ENCODE measurements around the gene TEX55.
"Not testable (repeated sequence)": the region's sequence is repeated elsewhere in the genome, so short reads cannot be mapped to it uniquely, and the experiment has no call there.

Gene TEX55

DNA sequence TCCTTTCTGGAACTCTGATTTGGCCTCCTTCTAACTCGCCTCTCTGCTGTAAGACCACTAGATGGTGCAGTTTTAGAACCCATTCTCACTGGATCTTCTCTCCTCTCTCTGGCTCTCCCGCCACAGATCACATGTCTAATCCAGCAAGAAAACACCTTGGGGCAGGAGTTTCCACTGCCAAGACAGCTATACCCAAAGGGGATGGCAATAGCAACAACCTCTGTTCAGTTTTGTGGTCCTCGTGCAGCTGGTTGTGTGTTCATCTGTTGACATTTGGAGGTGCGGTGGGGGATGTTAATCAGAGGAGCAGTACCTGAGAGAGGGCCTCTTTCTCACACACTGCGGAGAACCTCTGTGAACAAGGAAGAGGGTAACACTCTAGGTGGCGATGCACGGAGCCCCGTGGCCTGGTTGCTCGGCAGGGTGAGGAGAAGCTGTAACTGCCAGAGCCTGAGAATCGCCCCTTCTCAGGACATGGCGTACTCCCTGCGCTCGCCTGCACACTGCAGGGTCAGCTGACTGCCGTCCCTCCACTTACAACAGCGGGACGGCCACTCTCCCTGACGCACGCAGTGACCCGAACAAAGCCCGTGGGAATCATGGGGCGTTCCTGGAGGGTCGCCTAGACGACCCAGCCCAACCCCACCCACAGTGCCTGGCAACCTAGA, at the start of gene TEX55:
TSS of gene TEX55 (plus strand) at position 666 of the 668 bp plus-strand sequence. CDS start 25 bp downstream, outside the sequence.
- no peak for DNase-seq (ENCODE audit: low read depth)

- DNase-seq (ENCODE audit: low read depth) = no peak
These were observed 48.0 kb upstream of the TEX55 start for GRCh38 chr3:119098003-119098402.

- no peak for DNase-seq (ENCODE audit: low read depth)
These were observed 47.2 kb upstream of the TEX55 start for GRCh38 chr3:119098619-119099222.

GRCh38 chr3:119099785-119100184, 46.2 kb upstream of the TEX55 start:
- DNase-seq (ENCODE audit: low read depth) = no peak

DNA sequence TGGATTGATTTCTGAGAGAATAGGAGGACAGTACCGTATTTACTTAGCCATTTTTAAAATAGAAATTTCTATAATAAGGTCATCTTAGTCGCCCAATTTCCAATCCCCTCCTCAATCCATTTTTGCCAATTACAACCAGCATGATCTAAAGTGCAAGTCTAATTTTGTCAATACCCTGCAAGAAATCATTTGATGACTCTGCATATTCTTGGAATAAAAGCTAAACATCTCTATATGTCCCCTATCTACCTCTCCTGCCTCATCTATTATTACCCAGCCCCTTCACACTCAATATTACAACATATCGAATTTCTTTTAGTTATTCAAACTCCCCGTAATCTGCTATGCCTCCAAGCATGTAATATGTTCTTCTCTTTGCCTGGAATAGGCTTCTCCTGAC, 41.9 kb upstream of the TEX55 start:
- DNase-seq (ENCODE audit: low read depth) = no peak

GRCh38 chr3:119118330-119118729, 27.6 kb upstream of the TEX55 start:
- not testable (repeated sequence) for DNase-seq (ENCODE audit: low read depth)

DNA sequence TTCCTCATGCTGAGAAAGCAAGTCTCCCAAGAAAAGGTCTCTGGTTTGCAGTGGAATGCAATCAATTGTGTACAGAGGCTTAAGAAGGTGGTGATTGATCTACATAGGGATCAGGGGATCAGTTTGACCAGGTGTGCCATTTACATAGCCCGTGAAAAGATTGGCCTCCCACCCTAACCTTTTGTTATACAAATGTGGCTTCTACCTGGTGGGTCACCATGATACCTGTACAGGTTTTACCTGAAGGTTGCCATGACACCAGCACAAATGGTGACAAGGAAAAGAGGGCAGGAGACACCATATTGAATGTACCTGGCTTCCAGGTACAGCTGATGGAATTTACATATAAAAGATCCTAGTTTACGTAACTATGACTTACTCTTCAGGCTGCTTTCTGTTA, 25.5 kb upstream of the TEX55 start:
- DNase-seq (ENCODE audit: low read depth) = no peak

GRCh38 chr3:119122350-119122749, 23.6 kb upstream of the TEX55 start:
- no peak for DNase-seq (ENCODE audit: low read depth)

GRCh38 chr3:119125342-119125741, 20.6 kb upstream of the TEX55 start:
- DNase-seq (ENCODE audit: low read depth) = no peak

DNA sequence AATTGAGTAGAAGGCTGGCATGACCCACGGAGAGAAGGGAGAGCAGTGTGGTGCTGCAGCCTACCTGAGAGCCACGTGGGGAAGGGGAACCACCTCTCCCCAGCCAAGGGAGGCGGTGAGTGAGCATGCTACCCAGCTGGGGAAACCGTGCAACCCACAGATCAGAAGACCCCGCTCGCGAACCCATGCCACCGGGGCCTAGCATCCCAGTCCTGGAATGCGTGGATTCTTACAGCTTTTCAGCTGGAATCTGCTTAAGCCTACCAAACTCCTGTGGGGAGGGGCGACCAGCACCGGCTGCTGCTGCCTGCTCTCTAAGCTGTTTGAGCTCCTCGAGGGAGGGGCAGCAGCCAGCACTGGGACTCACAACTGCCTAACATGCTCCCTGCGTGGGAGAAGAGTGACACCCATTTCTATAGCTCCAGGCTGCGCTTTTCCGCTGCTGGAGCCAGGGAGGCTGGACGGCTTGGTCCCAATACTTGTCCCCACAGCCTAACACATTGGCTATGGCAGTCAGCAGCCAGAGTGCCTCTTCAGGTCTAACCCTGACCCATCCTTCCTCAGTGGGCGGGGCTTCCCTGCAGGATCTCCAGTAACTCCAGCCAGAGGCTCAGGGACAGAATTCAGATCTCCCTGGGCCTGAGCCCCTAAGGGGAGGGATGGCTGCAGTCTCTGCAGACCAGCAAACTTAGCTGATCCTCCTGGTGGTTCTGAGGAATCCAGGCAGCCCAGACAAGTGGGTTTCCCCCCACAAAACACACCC, 20.0 kb upstream of the TEX55 start:
- DNase-seq (ENCODE audit: low read depth) = no peak

DNA sequence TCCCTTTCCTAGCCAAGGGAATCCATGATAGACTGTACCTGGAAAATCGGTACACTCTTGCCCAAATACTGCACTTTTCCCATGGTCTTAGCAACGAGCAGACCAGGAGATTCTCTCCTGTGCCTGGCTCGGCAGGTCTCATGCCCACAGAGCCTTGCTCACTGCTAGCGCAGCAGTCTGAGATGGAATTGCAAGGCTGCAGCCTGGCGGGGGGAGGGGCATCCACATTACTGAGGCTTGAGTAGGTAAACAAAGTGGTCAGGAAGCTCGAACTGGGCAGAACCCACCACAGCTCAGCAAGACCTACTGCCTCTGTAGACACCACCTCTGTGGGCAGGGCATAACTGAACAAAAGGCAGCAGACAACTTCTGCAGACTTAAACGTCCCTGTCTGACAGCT, 15.7 kb upstream of the TEX55 start:
- DNase-seq (ENCODE audit: low read depth) = not testable (repeated sequence)

DNA sequence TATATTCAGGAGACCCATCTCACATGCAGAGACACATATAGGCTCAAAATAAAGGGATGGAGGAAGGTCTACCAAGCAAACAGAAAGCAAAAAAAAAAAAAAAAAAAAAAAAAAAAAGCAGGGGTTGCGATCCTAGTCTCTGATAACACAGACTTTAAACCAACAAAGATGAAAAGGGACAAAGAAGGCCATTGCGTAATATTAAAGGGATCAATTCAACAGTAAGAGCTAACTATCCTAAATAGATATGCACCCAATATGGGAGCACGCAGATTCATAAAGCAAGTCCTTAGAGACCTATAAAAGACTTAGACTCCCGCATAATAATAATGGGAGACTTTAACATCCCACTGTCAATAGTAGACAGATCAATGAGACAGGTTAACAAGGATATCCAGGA, 13.7 kb upstream of the TEX55 start:
- DNase-seq (ENCODE audit: low read depth) = not testable (repeated sequence)

- not testable (repeated sequence) for DNase-seq (ENCODE audit: low read depth)
These were observed 6.6 kb upstream of the TEX55 start for GRCh38 chr3:119139360-119139759.

GRCh38 chr3:119140466-119140865, 5.5 kb upstream of the TEX55 start:
- no peak for DNase-seq (ENCODE audit: low read depth)

DNA sequence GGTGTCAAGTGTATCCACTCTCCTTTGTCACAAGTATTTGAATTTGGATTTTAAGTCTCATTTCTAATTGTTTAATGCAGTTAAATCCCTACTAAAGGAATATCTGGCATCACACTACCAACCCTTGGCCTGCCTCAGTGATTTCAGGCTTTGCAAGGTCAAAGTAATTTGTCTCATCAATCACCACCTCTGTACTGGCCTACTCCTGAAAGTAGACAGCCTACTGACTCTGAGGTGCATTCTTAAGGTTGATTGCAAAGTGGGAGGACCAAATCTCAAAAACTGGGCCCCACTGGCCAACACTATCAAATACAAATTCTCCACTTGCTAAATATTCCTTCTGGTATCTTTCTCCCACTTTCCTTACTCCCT, 851 bp upstream of the TEX55 start:
- DNase-seq (ENCODE audit: low read depth) = no peak

DNA sequence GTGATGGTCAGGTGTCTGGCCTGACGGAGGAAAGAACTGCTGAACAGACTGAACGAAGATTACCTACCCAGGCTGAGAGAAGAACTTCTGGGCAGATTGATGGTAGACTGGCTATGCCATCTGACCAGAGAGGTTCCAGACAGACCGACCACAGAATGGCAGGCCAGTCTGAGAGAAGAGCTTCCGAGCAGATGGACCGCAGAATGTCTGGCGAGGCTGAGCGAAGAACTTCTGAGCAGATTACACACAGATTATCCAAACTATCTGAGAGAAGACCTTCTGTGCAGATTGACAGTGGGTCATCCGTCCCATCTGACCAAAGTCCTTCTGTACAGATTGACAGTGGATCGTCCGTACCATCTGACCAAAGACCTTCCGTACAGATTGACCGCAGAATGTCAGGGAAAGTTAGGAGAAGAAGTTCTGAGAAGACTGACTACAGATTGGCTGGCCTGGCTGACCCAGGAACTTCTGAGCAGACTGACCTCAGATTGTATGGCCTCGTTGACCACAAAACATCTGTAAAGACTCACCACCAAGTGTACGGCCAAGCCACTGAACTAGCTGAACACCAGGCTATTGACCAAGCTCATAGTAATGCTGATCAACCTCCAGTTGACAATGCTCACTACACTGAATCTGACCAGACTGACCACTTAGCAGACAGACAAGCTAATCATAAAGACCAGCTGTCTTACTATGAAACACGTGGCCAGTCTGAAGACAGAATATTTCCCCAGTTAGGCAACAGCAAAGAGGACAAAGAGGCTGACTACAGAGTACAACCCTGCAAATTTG, 812 bp downstream of the TEX55 start:
- DNase-seq (ENCODE audit: low read depth) = no peak

DNA sequence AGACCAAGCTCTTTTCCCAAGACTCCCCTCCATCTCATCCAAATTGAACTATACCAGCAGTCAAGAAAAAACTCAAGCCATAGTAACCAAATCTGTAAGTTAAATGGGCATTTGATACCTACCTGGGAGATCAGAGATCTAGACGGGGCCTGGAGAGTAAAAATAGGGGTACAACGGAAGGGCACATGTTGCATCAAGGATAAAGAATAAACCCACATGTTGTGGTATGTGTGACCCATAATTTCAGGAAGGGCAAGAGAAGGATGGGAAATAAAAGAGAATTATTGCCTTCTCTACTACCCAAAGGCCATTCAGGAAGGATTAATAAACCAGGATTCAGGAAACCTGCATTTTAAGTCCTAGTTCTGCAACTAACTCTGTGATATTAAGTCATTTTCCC, 1.5 kb downstream of the TEX55 start:
- no peak for DNase-seq (ENCODE audit: low read depth)

- no peak for DNase-seq (ENCODE audit: low read depth)
These were observed 2.7 kb downstream of the TEX55 start for GRCh38 chr3:119148493-119149180.

- no peak for DNase-seq (ENCODE audit: low read depth)
These were observed 3.5 kb downstream of the TEX55 start for GRCh38 chr3:119149484-119149883.

DNA sequence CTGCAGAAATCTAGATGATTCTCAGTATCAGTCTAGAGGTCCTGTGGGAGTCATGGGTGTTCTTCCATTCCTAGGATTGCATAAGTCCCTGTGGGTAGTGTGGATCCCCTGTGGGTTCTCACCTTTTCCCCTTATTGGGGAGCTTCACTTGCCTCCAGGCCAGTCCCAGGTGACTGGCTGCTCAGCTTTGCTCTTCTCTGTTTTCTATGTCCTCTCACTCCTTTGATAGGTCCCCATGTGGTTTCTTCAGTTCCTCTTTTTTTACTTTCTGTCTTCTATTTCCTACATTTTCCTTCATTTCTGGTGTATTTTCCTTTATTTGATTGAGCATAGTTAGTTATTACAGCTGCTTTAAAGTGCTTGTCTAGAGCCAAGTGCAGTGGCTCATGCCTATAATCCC, 10.9 kb downstream of the TEX55 start:
- no peak for DNase-seq (ENCODE audit: low read depth)

- DNase-seq (ENCODE audit: low read depth) = no peak
These were observed 12.0 kb downstream of the TEX55 start for GRCh38 chr3:119157971-119158370.

DNA sequence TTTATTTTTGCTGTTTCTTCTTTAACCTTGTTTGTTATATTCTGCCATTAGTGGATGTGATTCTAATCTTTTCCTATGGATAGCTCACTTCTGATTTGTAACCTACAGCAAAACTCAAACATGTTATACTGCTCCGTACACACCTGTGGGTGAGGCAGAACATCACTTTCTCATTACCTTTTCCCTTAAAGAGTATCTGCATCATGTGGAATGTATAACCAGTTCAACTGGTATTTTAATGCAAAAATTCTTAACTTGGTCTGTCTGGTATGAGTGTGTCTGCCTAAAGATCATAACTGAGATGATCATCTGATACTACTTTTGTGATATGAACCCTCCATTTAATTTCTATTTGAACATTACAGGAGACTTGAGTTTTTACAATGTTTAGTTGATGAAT, 14.4 kb downstream of the TEX55 start:
- no peak for DNase-seq (ENCODE audit: low read depth)
